Measurements from ENCODE around the gene CFLAR. TPM values are rescaled to one million over a fixed set of nuclear protein-coding genes. Genes with fewer than 3 reads are reported as not detected.
A peak's percentile ranks its signal among the peaks of the same experiment; 100 is the strongest.

The CFLAR gene
- total and polyA plus RNA-seq, 2 of the 13 experiments (the other 11 are each of a cell fraction or from before 2014, with no cell fraction given) = 43.8 to 92.1 TPM

- no peak; the same call in none of the 2 replicates for TF ChIP-seq ZHX2 (IDR thresholded peaks at IDR 0.05; ENCODE audit: low read depth)
- no peak; the same call in 1 of the 2 replicates for TF ChIP-seq ZHX2 (CRISPR knock-in tag; IDR thresholded peaks at IDR 0.05; ENCODE audit: borderline replicate concordance)
- TF ChIP-seq ZNF326 (CRISPR knock-in tag; IDR thresholded peaks at IDR 0.05; ENCODE audit: borderline replicate concordance) = no peak
- TF ChIP-seq ZBTB42 (CRISPR knock-in tag; IDR thresholded peaks at IDR 0.05) = no peak
- TF ChIP-seq MTA1 (CRISPR knock-in tag; IDR thresholded peaks at IDR 0.05; ENCODE audit: borderline replicate concordance) = peak; percentile 80; the same call in 1 of the 2 replicates
- no peak for TF ChIP-seq MBD4 (IDR thresholded peaks at IDR 0.05; ENCODE audit: borderline replicate concordance, low read length)
- peak; percentile 85 for TF ChIP-seq ZFX (CRISPR knock-in tag; IDR thresholded peaks at IDR 0.05; ENCODE audit: low read depth)
- no peak; the same call in 1 of the 2 replicates for TF ChIP-seq ZNF235 (CRISPR knock-in tag; IDR thresholded peaks at IDR 0.05; ENCODE audit: borderline replicate concordance)
- peak; percentile 18; the same call in 1 of the 2 replicates for TF ChIP-seq ZNF143 (CRISPR knock-in tag; IDR thresholded peaks at IDR 0.05)
- TF ChIP-seq HOXA3 (CRISPR knock-in tag; IDR thresholded peaks at IDR 0.05) = peak; percentile 82
- no peak; the same call in 1 of the 2 replicates for TF ChIP-seq ZNF224 (CRISPR knock-in tag; IDR thresholded peaks at IDR 0.05)
- peak; percentile 95 for TF ChIP-seq ZBTB8A (CRISPR knock-in tag; IDR thresholded peaks at IDR 0.05; ENCODE audit: borderline replicate concordance, low read depth)
- no peak for TF ChIP-seq EZH2 (conservative IDR thresholded peaks at IDR 0.05; ENCODE audit: low read depth, low read length)
- peak; percentile 49; the same call in 1 of the 2 replicates for TF ChIP-seq MEIS2 (CRISPR knock-in tag; IDR thresholded peaks at IDR 0.05)
- TF ChIP-seq AGO2 (optimal IDR thresholded peaks at IDR 0.05; ENCODE audit: low read depth, low read length) = peak; percentile 9
- TF ChIP-seq FOXP1 (IDR thresholded peaks at IDR 0.05) = peak; percentile 62; the same call in 1 of the 2 replicates
- TF ChIP-seq FOXP1 (CRISPR knock-in tag; IDR thresholded peaks at IDR 0.05) = peak; percentile 29
- TF ChIP-seq, protein P1, sequence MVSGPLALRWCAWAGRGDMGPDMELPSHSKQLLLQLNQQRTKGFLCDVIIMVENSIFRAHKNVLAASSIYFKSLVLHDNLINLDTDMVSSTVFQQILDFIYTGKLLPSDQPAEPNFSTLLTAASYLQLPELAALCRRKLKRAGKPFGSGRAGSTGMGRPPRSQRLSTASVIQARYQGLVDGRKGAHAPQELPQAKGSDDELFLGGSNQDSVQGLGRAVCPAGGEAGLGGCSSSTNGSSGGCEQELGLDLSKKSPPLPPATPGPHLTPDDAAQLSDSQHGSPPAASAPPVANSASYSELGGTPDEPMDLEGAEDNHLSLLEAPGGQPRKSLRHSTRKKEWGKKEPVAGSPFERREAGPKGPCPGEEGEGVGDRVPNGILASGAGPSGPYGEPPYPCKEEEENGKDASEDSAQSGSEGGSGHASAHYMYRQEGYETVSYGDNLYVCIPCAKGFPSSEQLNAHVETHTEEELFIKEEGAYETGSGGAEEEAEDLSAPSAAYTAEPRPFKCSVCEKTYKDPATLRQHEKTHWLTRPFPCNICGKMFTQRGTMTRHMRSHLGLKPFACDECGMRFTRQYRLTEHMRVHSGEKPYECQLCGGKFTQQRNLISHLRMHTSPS (CRISPR knock-in tag; IDR thresholded peaks at IDR 0.05; ENCODE audit: low read depth) = no peak
- peak; percentile 85 for TF ChIP-seq ZNF746 (CRISPR knock-in tag; IDR thresholded peaks at IDR 0.05)
- no peak for TF ChIP-seq ZKSCAN5 (CRISPR knock-in tag; IDR thresholded peaks at IDR 0.05)
- TF ChIP-seq ZNF292 (CRISPR knock-in tag; IDR thresholded peaks at IDR 0.05; ENCODE audit: borderline replicate concordance, low read depth) = peak; percentile 78; the same call in 1 of the 2 replicates
- TF ChIP-seq BHLHE40 (IDR thresholded peaks at IDR 0.05; ENCODE audit: low read length) = no peak
- no peak for TF ChIP-seq ZFP41 (CRISPR knock-in tag; IDR thresholded peaks at IDR 0.05; ENCODE audit: borderline replicate concordance)
- TF ChIP-seq WIZ (CRISPR knock-in tag; IDR thresholded peaks at IDR 0.05) = no peak
- no peak for TF ChIP-seq SMARCC2 (IDR thresholded peaks at IDR 0.05)
Measured at GRCh38 chr2:201071479-201072200, 44.3 kb upstream of the CFLAR start, which contains the start of the genes HYCC2 and NDUFB3 (continued).
